ENCODE data around the gene SPTSSA. TPM values are rescaled to one million over a fixed set of nuclear protein-coding genes. Genes with fewer than 3 reads are reported as not detected.
A peak's percentile ranks its signal among the peaks of the same experiment; 100 is the strongest.
"Not testable (repeated sequence)": the region's sequence is repeated elsewhere in the genome, so short reads cannot be mapped to it uniquely, and the experiment has no call there.

Gene SPTSSA
- total RNA-seq (2014; rRNA removed; shearing (Covaris generic)), result 16.3 and 16.5 TPM in 2 replicates

- peak; percentile 42 for DNase-seq (ENCODE audit: low spot score)
These were observed at the start of gene SPTSSA for GRCh38 chr14:34462132-34462893. Gene SPTSSA (minus strand): TSS chr14:34462240. CDS start chr14:34462207, 33 bp downstream.

- DNase-seq (ENCODE audit: low spot score), result no peak
These were observed 45.8 kb upstream of the SPTSSA start for GRCh38 chr14:34507884-34508283.

- DNase-seq (ENCODE audit: low spot score), result no peak
These were observed 45.4 kb upstream of the SPTSSA start for GRCh38 chr14:34507459-34507858.

GRCh38 chr14:34505124-34505491, 43.1 kb upstream of the SPTSSA start:
- not testable (repeated sequence) for DNase-seq (ENCODE audit: low spot score)

- not testable (repeated sequence) for DNase-seq (ENCODE audit: low spot score)
These were observed 42.0 kb upstream of the SPTSSA start for GRCh38 chr14:34504027-34504426.

GRCh38 chr14:34502545-34503225, 40.6 kb upstream of the SPTSSA start:
- DNase-seq (ENCODE audit: low spot score), result no peak

GRCh38 chr14:34502001-34502400, 40.0 kb upstream of the SPTSSA start:
- no peak for DNase-seq (ENCODE audit: low spot score)

GRCh38 chr14:34501004-34501580, 39.1 kb upstream of the SPTSSA start:
- DNase-seq (ENCODE audit: low spot score), result no peak

DNA sequence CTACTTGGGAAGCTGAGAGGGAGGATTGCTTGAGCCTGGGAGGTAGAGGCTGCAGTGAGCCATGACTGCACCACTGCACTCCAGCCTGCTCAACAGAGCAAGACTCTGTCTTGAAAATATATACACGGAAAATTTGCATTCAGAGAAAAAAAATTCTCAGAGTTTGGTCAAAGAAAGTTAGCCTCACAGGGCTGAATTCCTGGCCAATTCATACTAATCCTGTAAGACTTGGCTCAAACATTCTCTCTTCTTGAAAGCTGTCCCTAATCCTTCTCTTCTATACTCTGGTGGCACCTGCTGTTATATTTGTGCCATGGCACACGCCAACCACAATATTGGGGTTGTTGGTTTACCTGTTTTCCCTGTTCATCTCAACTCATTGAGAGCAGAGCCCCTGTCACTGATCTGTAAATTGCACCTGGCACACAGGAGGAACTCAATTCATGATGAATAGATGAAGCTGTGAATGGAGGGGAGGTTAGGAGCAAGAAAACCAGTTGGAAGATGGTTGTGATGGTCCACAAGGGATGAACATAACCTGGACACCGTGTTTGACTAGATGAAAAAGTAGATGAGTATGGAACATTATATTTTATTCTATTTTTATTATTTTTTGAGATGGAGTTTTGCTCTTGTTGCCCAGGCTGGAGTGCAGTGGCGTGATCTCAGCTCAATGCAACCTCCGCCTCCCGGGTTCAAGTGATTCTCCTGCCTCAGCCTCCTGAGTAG, 36.8 kb upstream of the SPTSSA start:
- no peak for DNase-seq (ENCODE audit: low spot score)

GRCh38 chr14:34496679-34497513, 34.9 kb upstream of the SPTSSA start:
- peak; percentile 89 for DNase-seq (ENCODE audit: low spot score)

- no peak for DNase-seq (ENCODE audit: low spot score)
These were observed 34.1 kb upstream of the SPTSSA start for GRCh38 chr14:34496007-34496678.

GRCh38 chr14:34489324-34489723, 27.3 kb upstream of the SPTSSA start:
- DNase-seq (ENCODE audit: low spot score), result no peak

DNA sequence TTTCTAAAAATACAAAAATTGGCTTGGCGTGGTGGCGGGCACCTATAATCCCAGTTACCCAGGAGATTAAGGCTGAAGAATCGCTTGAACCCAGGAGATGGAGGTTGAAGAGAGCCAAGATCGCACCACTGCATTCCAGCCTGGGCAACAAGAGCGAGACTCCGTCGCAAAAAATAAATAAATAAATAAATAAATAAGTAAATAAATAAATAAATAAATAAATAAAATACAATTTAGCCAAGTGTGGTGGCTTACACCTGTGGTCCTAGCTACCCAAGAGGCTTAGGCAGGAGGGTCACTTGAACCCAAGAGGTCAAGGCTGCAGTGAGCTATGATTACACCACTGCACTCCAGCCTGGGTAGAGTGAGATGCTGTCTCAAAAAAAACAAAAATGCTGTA, 26.5 kb upstream of the SPTSSA start:
- DNase-seq (ENCODE audit: low spot score), result no peak

DNA sequence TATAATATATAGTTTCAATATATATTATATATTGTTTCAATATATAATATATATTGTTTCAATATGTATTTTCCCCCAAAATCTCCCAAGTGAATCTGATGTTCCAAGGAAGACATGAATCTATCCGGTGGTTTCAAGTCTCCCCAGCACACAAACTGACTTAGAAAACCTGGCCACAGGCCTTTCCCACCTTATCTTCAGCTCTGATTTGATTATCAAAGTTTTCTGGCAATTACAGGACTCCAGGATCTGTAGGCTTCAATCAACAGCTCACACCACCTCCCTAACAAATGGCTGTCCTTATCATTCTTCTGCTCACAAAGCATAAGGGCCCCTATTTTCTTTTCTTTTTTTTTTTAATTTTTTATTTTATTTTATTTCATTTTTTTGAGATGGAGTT, 22.7 kb upstream of the SPTSSA start:
- no peak for DNase-seq (ENCODE audit: low spot score)

DNA sequence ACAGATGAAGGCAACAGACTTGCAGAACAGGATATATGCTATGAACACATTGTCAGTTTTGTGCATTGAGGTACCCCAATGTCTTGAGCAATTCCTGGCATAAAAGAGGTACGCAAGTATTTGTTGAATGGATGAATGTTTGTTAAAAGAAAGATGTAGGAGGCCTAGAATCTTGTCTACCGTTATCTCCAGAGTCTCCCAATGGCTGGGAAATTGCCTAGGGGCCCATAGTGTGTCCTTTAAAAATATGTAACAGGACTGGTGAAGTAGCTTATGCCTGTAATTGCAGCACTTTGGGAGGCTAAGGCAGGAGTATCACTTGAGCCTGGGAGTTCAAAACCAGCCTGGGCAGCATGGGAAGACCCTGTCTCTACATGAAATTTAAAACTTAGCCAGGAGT, 20.4 kb upstream of the SPTSSA start:
- DNase-seq (ENCODE audit: low spot score), result no peak

DNA sequence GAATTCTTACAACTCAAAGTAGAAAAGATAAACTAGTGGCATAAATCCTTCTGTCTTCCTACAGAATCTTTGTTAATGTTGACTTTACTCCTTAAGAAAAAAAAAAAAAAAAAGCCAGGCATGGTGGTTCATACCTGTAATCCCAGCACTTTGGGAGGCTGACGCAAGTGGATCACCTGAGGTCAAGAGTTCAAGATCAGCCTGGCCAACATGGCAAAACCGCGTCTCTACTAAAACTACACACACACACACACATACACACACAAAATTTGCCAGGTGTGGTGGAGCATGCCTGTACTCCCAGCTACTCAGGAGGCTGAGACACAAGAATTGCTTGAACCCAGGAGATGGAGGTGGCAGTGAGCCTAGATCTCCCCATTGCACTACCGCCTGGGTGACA, 17.7 kb upstream of the SPTSSA start:
- no peak for DNase-seq (ENCODE audit: low spot score)

DNA sequence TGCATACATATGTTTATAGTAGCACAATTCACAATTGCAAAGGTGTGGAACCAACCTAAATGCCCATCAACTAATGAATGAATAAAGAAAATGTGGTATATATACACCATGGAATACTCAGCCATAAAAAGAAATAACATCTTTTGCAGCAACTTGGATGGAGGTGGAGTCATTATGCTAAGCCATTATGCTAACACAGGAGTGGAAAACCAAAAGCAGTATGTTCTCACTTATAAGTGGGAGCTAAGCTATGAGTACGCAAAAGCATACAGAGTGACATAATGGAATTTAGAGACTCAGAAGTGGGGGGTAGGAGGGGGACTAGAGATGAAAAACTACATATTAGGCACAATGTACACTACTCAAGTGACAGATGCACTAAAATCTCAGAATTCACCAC, 16.2 kb upstream of the SPTSSA start:
- DNase-seq (ENCODE audit: low spot score), result no peak

- DNase-seq (ENCODE audit: low spot score), result not testable (repeated sequence)
These were observed 14.0 kb upstream of the SPTSSA start for GRCh38 chr14:34476036-34476435.

DNA sequence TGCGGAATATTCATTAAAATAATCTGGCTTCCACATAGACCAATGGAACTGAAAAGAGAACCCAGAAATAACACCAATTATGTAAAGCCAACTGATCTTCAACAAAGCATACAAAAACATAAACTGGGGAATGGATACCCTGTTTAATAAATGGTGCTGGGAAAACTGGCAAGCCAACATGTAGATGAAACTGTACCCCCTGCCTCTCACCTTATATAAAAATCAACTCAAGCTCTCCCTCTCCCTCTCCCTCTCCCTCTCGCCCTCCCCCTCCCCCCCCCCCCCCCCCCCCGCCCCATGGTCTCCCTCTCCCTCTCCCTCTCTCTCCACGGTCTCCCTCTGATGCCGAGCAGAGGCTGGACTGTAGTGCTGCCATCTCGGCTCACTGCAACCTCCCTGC, 13.1 kb upstream of the SPTSSA start:
- no peak for DNase-seq (ENCODE audit: low spot score)

- DNase-seq (ENCODE audit: low spot score), result no peak
These were observed 12.2 kb upstream of the SPTSSA start for GRCh38 chr14:34474187-34474679.

All from A172 (cell line).